ENCODE results near the gene BRD8.
A peak's percentile ranks its signal among the peaks of the same experiment; 100 is the strongest.

The BRD8 gene

GRCh38 chr5:138138949-138139780 is 39.3 kb downstream of the BRD8 start, which contains the start of gene NME5:
Gene NME5 (minus strand): TSS chr5:138139428. CDS start chr5:138138780, 648 bp downstream.
- no peak within 1 kb of the TSS for H3K4me3 Mint-ChIP-seq
- H3K4me1 Mint-ChIP-seq = no peaks in the 10 kb centered on the region
- peaks cover 7% of the 10 kb centered on the region for H3K27me3 Mint-ChIP-seq
- peaks cover 2% of the 10 kb centered on the region for H3K36me3 Mint-ChIP-seq
- H3K9me3 Mint-ChIP-seq = no peaks in the 10 kb centered on the region
- no peak within 1 kb of the TSS for H3K27ac Mint-ChIP-seq

GRCh38 chr5:138132543-138132942 is 45.9 kb downstream of the BRD8 start:
- no peaks in the 10 kb centered on the region for H3K4me1 Mint-ChIP-seq

GRCh38 chr5:138129347-138129746 is 49.1 kb downstream of the BRD8 start:
- Mint-ChIP-seq H3K4me3 (no peak overlapping the region), H3K9me3 (no peaks in the 10 kb centered on the region), H3K4me1 (no peaks in the 10 kb centered on the region), H3K27me3 (peaks cover 4% of the 10 kb centered on the region), H3K36me3 (peaks cover 2% of the 10 kb centered on the region), H3K27ac (no peak overlapping the region)

More at GRCh38 chr5:138132543-138132942, 45.9 kb downstream of the BRD8 start:
- peaks cover 10% of the 10 kb centered on the region for H3K27me3 Mint-ChIP-seq
- H3K36me3 Mint-ChIP-seq = peaks cover 2% of the 10 kb centered on the region
- no peaks in the 10 kb centered on the region for H3K9me3 Mint-ChIP-seq
- H3K4me3 Mint-ChIP-seq = peak overlapping the region; percentile 82
- H3K27ac Mint-ChIP-seq = no peak overlapping the region

GRCh38 chr5:138128334-138128733 is 50.1 kb downstream of the BRD8 start:
- H3K36me3 Mint-ChIP-seq = no peaks in the 10 kb centered on the region
- H3K27me3 Mint-ChIP-seq = peaks cover 1% of the 10 kb centered on the region
- H3K4me1 Mint-ChIP-seq = no peaks in the 10 kb centered on the region
- no peaks in the 10 kb centered on the region for H3K9me3 Mint-ChIP-seq
- no peak overlapping the region for H3K27ac Mint-ChIP-seq
- no peak overlapping the region for H3K4me3 Mint-ChIP-seq

GRCh38 chr5:138115254-138115653 is 63.2 kb downstream of the BRD8 start:
- H3K4me3 Mint-ChIP-seq = no peak overlapping the region
- H3K4me1 Mint-ChIP-seq = no peaks in the 10 kb centered on the region
- no peaks in the 10 kb centered on the region for H3K27me3 Mint-ChIP-seq
- H3K36me3 Mint-ChIP-seq = no peaks in the 10 kb centered on the region
- H3K27ac Mint-ChIP-seq = no peak overlapping the region
- no peaks in the 10 kb centered on the region for H3K9me3 Mint-ChIP-seq

- Mint-ChIP-seq H3K4me3 (no peak overlapping the region), H3K27ac (no peak overlapping the region), H3K36me3 (no peaks in the 10 kb centered on the region), H3K4me1 (no peaks in the 10 kb centered on the region), H3K9me3 (no peaks in the 10 kb centered on the region), H3K27me3 (no peaks in the 10 kb centered on the region)
These were observed 66.5 kb downstream of the BRD8 start for GRCh38 chr5:138111937-138112336.

GRCh38 chr5:138111181-138111580 is 67.2 kb downstream of the BRD8 start:
- Mint-ChIP-seq H3K27me3 (no peaks in the 10 kb centered on the region), H3K36me3 (no peaks in the 10 kb centered on the region), H3K27ac (no peak overlapping the region), H3K4me3 (no peak overlapping the region), H3K9me3 (no peaks in the 10 kb centered on the region), H3K4me1 (no peaks in the 10 kb centered on the region)

GRCh38 chr5:138110266-138110963 is 68.0 kb downstream of the BRD8 start:
- Mint-ChIP-seq H3K36me3 (no peaks in the 10 kb centered on the region), H3K4me3 (no peak overlapping the region), H3K27me3 (no peaks in the 10 kb centered on the region), H3K9me3 (no peaks in the 10 kb centered on the region), H3K27ac (no peak overlapping the region), H3K4me1 (no peaks in the 10 kb centered on the region)

GRCh38 chr5:138109463-138110265 is 68.8 kb downstream of the BRD8 start:
- Mint-ChIP-seq H3K4me3 (no peak overlapping the region), H3K4me1 (no peaks in the 10 kb centered on the region), H3K9me3 (no peaks in the 10 kb centered on the region), H3K36me3 (no peaks in the 10 kb centered on the region), H3K27me3 (no peaks in the 10 kb centered on the region), H3K27ac (no peak overlapping the region)

GRCh38 chr5:138107213-138107612 is 71.2 kb downstream of the BRD8 start:
- H3K4me3 Mint-ChIP-seq = no peak overlapping the region
- H3K9me3 Mint-ChIP-seq = no peaks in the 10 kb centered on the region
- no peak overlapping the region for H3K27ac Mint-ChIP-seq
- H3K27me3 Mint-ChIP-seq = no peaks in the 10 kb centered on the region
- H3K4me1 Mint-ChIP-seq = no peaks in the 10 kb centered on the region
- H3K36me3 Mint-ChIP-seq = no peaks in the 10 kb centered on the region

- H3K4me1 Mint-ChIP-seq = no peaks in the 10 kb centered on the region
- H3K27ac Mint-ChIP-seq = no peak overlapping the region
- H3K9me3 Mint-ChIP-seq = no peaks in the 10 kb centered on the region
- no peaks in the 10 kb centered on the region for H3K27me3 Mint-ChIP-seq
- no peaks in the 10 kb centered on the region for H3K36me3 Mint-ChIP-seq
- no peak overlapping the region for H3K4me3 Mint-ChIP-seq
These were observed 72.7 kb downstream of the BRD8 start for GRCh38 chr5:138105709-138106108.

- H3K4me1 Mint-ChIP-seq = no peaks in the 10 kb centered on the region
- no peaks in the 10 kb centered on the region for H3K9me3 Mint-ChIP-seq
- H3K27ac Mint-ChIP-seq = no peak overlapping the region
- no peaks in the 10 kb centered on the region for H3K36me3 Mint-ChIP-seq
- no peaks in the 10 kb centered on the region for H3K27me3 Mint-ChIP-seq
- no peak overlapping the region for H3K4me3 Mint-ChIP-seq
These were observed 75.2 kb downstream of the BRD8 start for GRCh38 chr5:138103319-138103637.

- H3K9me3 Mint-ChIP-seq = no peaks in the 10 kb centered on the region
These were observed 75.7 kb downstream of the BRD8 start for GRCh38 chr5:138102454-138103318.

GRCh38 chr5:138096997-138097828 is 81.2 kb downstream of the BRD8 start:
- no peaks in the 10 kb centered on the region for H3K9me3 Mint-ChIP-seq
- H3K27me3 Mint-ChIP-seq = no peaks in the 10 kb centered on the region
- H3K36me3 Mint-ChIP-seq = no peaks in the 10 kb centered on the region
- no peak overlapping the region for H3K4me3 Mint-ChIP-seq
- H3K27ac Mint-ChIP-seq = no peak overlapping the region
- peaks cover 50% of the 10 kb centered on the region for H3K4me1 Mint-ChIP-seq

More at GRCh38 chr5:138102454-138103318, 75.7 kb downstream of the BRD8 start:
- H3K36me3 Mint-ChIP-seq = no peaks in the 10 kb centered on the region
- no peak overlapping the region for H3K27ac Mint-ChIP-seq
- no peaks in the 10 kb centered on the region for H3K27me3 Mint-ChIP-seq
- H3K4me3 Mint-ChIP-seq = no peak overlapping the region
- no peaks in the 10 kb centered on the region for H3K4me1 Mint-ChIP-seq

Data from activated naive CD4-positive, alpha-beta T cell treated with anti-CD3 and anti-CD28 coated beads, Interleukin-2, amount 50 U/mL, for 24 hours (primary cell).